Transverse colon (tissue), 3 donors: ENCODE results near the gene MSH5.

Experiments used
- CTCF ChIP-seq, 5 experiments: fragments of 200-600 bp in 3 of 5; fragments of 450-650 bp in 2 of 5; sonication (generic) in 3 of 5; IDR thresholded peaks; 1 replicate in 2 of 5; 2 replicates in 3 of 5; pipeline ENCODE4 v1.5.1; 2016 to 2017; ENCODE audit warnings: antibody characterized with exemption in 5 of 5, inconsistent platforms in 3 of 5, mild to moderate bottlenecking in 2 of 5, moderate library complexity in 1 of 5
- POLR2A ChIP-seq: fragments of 450-650 bp; IDR thresholded peaks from one replicate; pipeline ENCODE4 v1.6.1; 2016; ENCODE audit warnings: antibody characterized with exemption, mild to moderate bottlenecking, moderate library complexity

GRCh38 chr6:31733734-31734133 lies 6.1 kb upstream of the MSH5 start:
- no peak for TF ChIP-seq CTCF (IDR thresholded peaks at IDR 0.05)
- no peak for TF ChIP-seq POLR2A
